Measurements from ENCODE around the gene DRD2.

- TF ChIP-seq DMTF1 (CRISPR knock-in tag; IDR thresholded peaks at IDR 0.05) (no peak), FOXJ3 (CRISPR knock-in tag; IDR thresholded peaks at IDR 0.05; ENCODE audit: borderline replicate concordance) (no peak), ISL2 (CRISPR knock-in tag; IDR thresholded peaks at IDR 0.05) (no peak), ZNF292 (CRISPR knock-in tag; IDR thresholded peaks at IDR 0.05; ENCODE audit: borderline replicate concordance, low read depth) (no peak), ZNF703 (CRISPR knock-in tag; IDR thresholded peaks at IDR 0.05; ENCODE audit: borderline replicate concordance) (no peak), BRF2 (CRISPR knock-in tag; IDR thresholded peaks at IDR 0.05) (no peak), POLR2A (IDR thresholded peaks at IDR 0.05; ENCODE audit: insufficient read depth in 1 of 2, low read depth in 2 of 2, low read length in 2 of 2) (no peak), RBM22 (optimal IDR thresholded peaks at IDR 0.05; ENCODE audit: low read length) (no peak), ZBTB44 (CRISPR knock-in tag; IDR thresholded peaks at IDR 0.05) (no peak), MBNL3 (CRISPR knock-in tag; conservative IDR thresholded peaks at IDR 0.05) (no peak)
Measured at GRCh38 chr11:113384551-113384950, 90.6 kb downstream of the DRD2 start.
